Mesenchymal stem cell (in vitro differentiated cells and primary cell): ENCODE data around the gene HADHB.

ENCODE experiments used
- DNase-seq: peaks from one replicate; pipeline ENCODE4 v3.0.0-alpha.2; 2013
- H2AFZ ChIP-seq: one replicate; pipeline ENCODE4 v1.6.1; 2013; ENCODE audit warnings: low read depth, mild to moderate bottlenecking, control low read depth, inconsistent platforms, low read length, moderate library complexity
- H2AK5ac ChIP-seq: 2 replicates; pipeline ENCODE4 v1.6.1; 2013; ENCODE audit warnings: low read length, moderate library complexity, mild to moderate bottlenecking, inconsistent platforms; ENCODE audit not compliant: severe bottlenecking
- H2BK120ac ChIP-seq: one replicate; pipeline ENCODE4 v1.6.1; 2013; ENCODE audit warnings: low read depth, mild to moderate bottlenecking, inconsistent platforms, low read length, moderate library complexity
- H2BK12ac ChIP-seq, 2 experiments: one replicate each; pipeline ENCODE4 v1.6.1; 2013; ENCODE audit warnings: inconsistent platforms in 2 of 2, low read length in 2 of 2, mild to moderate bottlenecking in 2 of 2, moderate library complexity in 2 of 2, control low read depth in 1 of 2
- H2BK15ac ChIP-seq: one replicate; pipeline ENCODE4 v1.6.1; 2013; ENCODE audit warnings: mild to moderate bottlenecking, low read depth, inconsistent platforms; ENCODE audit not compliant: poor library complexity, severe bottlenecking
- H2BK5ac ChIP-seq: 2 replicates; pipeline ENCODE4 v1.6.1; 2013; ENCODE audit warnings: low read depth, mild to moderate bottlenecking, low read length, control low read depth, inconsistent platforms; ENCODE audit not compliant: poor library complexity, severe bottlenecking
- H3K14ac ChIP-seq, 2 experiments: one replicate each; pipeline ENCODE4 v1.6.1; 2013; ENCODE audit warnings: inconsistent platforms in 2 of 2, low read length in 2 of 2, control low read depth in 1 of 2, mild to moderate bottlenecking in 1 of 2, moderate library complexity in 1 of 2
- H3K18ac ChIP-seq, 2 experiments: one replicate each; pipeline ENCODE4 v1.6.1; 2013; ENCODE audit warnings: inconsistent platforms in 2 of 2, low read length in 2 of 2, control low read depth in 1 of 2, low read depth in 1 of 2, mild to moderate bottlenecking in 1 of 2
- H3K23ac ChIP-seq, 2 experiments: one replicate each; pipeline ENCODE4 v1.6.1; 2013; ENCODE audit warnings: inconsistent platforms in 2 of 2, low read length in 2 of 2, mild to moderate bottlenecking in 2 of 2, moderate library complexity in 2 of 2, control low read depth in 1 of 2
- H3K27ac ChIP-seq: 2 replicates; pipeline ENCODE4 v1.5.1; 2013; ENCODE audit warnings: mild to moderate bottlenecking, moderate library complexity, low read length, control low read depth, inconsistent platforms; ENCODE audit not compliant: poor library complexity, severe bottlenecking
- H3K27me3 ChIP-seq, 2 experiments: 2 replicates each; pipeline versions ENCODE4 v1.6.1 to v1.7.0; 2013; ENCODE audit warnings: low read length in 2 of 2, mild to moderate bottlenecking in 2 of 2, moderate library complexity in 2 of 2, control low read depth in 1 of 2, inconsistent platforms in 1 of 2; ENCODE audit not compliant: control insufficient read depth in 1 of 2, insufficient read depth in 1 of 2
- H3K36me3 ChIP-seq, 2 experiments: 2 replicates each; pipeline versions ENCODE4 v1.6.1 to v1.7.0; 2013; ENCODE audit warnings: low read length in 2 of 2, control low read depth in 1 of 2, inconsistent platforms in 1 of 2, low read depth in 1 of 2, mild to moderate bottlenecking in 1 of 2; ENCODE audit not compliant: insufficient read depth in 2 of 2, control insufficient read depth in 1 of 2
- H3K4ac ChIP-seq, 2 experiments: one replicate each; pipeline ENCODE4 v1.6.1; 2013; ENCODE audit warnings: inconsistent platforms in 2 of 2, low read length in 2 of 2, mild to moderate bottlenecking in 2 of 2, moderate library complexity in 2 of 2, control low read depth in 1 of 2, low read depth in 1 of 2
- H3K4me1 ChIP-seq: 2 replicates; pipeline ENCODE4 v1.6.1; 2013; ENCODE audit warnings: low read depth, low read length, control low read depth; ENCODE audit not compliant: control insufficient read depth, insufficient read depth
- H3K4me2 ChIP-seq: 2 replicates; pipeline ENCODE4 v1.6.1; 2013; ENCODE audit warnings: low read length, mild to moderate bottlenecking, inconsistent platforms; ENCODE audit not compliant: poor library complexity, severe bottlenecking
- H3K4me3 ChIP-seq, 2 experiments: 2 replicates each; pipeline versions ENCODE4 v1.5.1 to v1.7.0; 2013; ENCODE audit warnings: low read length in 2 of 2, mild to moderate bottlenecking in 2 of 2, control low read depth in 1 of 2, low read depth in 1 of 2; ENCODE audit not compliant: insufficient read depth in 1 of 2
- H3K79me1 ChIP-seq: replicated peaks from 2 replicates; pipeline ENCODE4 v1.6.1; 2013; ENCODE audit warnings: mild to moderate bottlenecking, control low read depth, low read length, inconsistent platforms; ENCODE audit not compliant: poor library complexity, severe bottlenecking
- H3K9ac ChIP-seq: 2 replicates; pipeline ENCODE4 v1.7.0; 2013; ENCODE audit warnings: mild to moderate bottlenecking, low read length, moderate library complexity
- H3K9me3 ChIP-seq: 2 replicates; pipeline ENCODE4 v1.7.0; 2013; ENCODE audit warnings: mild to moderate bottlenecking, low read length; ENCODE audit not compliant: control insufficient read depth
- H4K8ac ChIP-seq: one replicate; pipeline ENCODE4 v1.6.1; 2013; ENCODE audit warnings: inconsistent platforms, mild to moderate bottlenecking, low read length, moderate library complexity
- H4K91ac ChIP-seq: one replicate; pipeline ENCODE4 v1.6.1; 2013; ENCODE audit warnings: mild to moderate bottlenecking, low read length, inconsistent platforms
- WGBS: methylation state at CpG from one replicate; pipeline ENCODE4 v1.1.7; 2013; ENCODE audit warnings: mixed read lengths; 5-methylcytosine and 5-hydroxymethylcytosine counted together

The HADHB gene

DNA sequence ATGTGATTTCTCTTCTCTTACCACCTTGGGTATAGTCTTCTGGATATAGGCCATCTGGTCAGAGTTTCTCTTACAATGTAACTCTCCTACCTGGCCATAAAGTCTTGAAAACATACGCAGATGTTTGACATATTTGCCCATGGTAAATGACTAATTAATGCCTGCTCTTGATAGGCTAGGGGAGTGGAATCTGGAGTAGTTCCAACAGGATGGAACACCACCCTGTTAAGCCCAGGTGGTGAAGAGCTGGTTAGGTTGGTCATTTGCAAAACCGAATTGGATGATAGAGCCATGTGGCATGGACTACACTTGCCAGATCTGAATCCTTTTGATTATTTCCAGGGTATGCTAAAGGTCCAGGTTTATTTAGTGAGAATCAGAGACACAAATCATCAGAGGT lies 36.5 kb downstream of the HADHB start:
- Histone ChIP-seq H2AK5ac (no peak overlapping the region), H2BK5ac (no peak overlapping the region), H3K4ac (no peak overlapping the region), H3K79me1 (peaks cover 5% of the 10 kb centered on the region), H3K27me3 (no peaks in the 10 kb centered on the region), H3K36me3 (peaks cover 20 to 94% of the 10 kb centered on the region in 2 experiments), H3K9me3 (no peaks in the 10 kb centered on the region), H3K4me3 (no peak overlapping the region), H2BK15ac (no peak overlapping the region), H3K23ac (no peak overlapping the region), H4K8ac (no peak overlapping the region), H3K27ac (no peak overlapping the region), H4K91ac (no peak overlapping the region), H2BK12ac (no peak overlapping the region), H3K18ac (no peak overlapping the region), H2AFZ (no peak overlapping the region), H2BK120ac (no peak overlapping the region), H3K4me2 (no peak overlapping the region), H3K4me1 (peaks cover 3% of the 10 kb centered on the region), H3K14ac (no peak overlapping the region), H3K9ac (no peak overlapping the region)
- WGBS, result 100% methylated on average over 2 of the region's 2 CpGs
- DNase-seq, result no peak

DNA sequence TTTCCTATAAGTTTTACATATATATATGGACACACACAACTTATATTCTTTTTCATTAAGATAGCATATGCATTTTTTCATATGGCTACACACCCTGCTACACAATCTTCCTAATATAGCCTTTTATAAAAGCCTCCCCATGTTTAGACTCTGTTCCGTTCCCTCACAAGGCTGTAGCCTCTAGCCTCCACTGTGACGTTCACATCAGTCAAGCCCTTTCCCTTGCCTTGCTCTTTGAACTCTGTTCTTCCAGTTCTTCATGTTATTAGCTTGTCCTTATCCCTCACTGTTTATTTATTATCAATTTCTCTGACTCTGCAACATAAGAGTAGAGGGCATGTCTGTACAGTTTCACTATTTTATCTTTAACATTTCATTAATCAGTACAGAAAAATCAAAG lies 38.9 kb downstream of the HADHB start:
- no peak overlapping the region for H3K9ac ChIP-seq
- peaks cover 3% of the 10 kb centered on the region for H3K4me1 ChIP-seq
- H3K4ac ChIP-seq, result no peak overlapping the region
- 85% methylated on average over 2 of the region's 2 CpGs for WGBS
- no peak overlapping the region for H2BK5ac ChIP-seq
- H2BK15ac ChIP-seq, result no peak overlapping the region
- no peak for DNase-seq
- no peak overlapping the region for H3K4me3 ChIP-seq
- H2AK5ac ChIP-seq, result no peak overlapping the region
- H3K27ac ChIP-seq, result no peak overlapping the region
- no peak overlapping the region for H2BK120ac ChIP-seq
- H3K14ac ChIP-seq, result no peak overlapping the region
- no peaks in the 10 kb centered on the region for H3K9me3 ChIP-seq
- H3K27me3 ChIP-seq, result no peaks in the 10 kb centered on the region
- no peaks in the 10 kb centered on the region for H3K79me1 ChIP-seq
- no peak overlapping the region for H3K23ac ChIP-seq
- no peak overlapping the region for H2BK12ac ChIP-seq
- H4K91ac ChIP-seq, result no peak overlapping the region
- peaks cover 21 to 84% of the 10 kb centered on the region in 2 experiments for H3K36me3 ChIP-seq
- H3K18ac ChIP-seq, result no peak overlapping the region
- no peak overlapping the region for H4K8ac ChIP-seq
- H2AFZ ChIP-seq, result no peak overlapping the region
- no peak overlapping the region for H3K4me2 ChIP-seq

DNA sequence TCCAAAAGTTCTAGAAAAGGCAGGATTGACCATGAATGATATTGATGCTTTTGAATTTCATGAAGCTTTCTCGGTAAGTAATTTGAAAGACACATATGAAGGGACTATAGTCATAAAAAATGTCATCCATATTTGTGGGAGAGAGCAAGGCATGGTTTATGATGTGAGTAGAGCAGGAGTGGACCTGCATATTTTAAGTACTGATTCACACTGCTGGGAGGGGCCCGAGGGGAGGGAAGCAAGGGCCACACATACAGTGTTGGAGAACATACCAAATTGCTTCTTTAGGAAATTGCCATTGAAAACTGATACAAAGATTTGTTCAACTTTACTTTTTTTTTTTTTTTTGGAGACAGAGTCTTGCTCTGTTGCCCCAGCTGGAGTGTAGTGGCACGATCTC lies 39.4 kb downstream of the HADHB start:
- H3K9me3 ChIP-seq, result no peaks in the 10 kb centered on the region
- H4K91ac ChIP-seq, result no peak overlapping the region
- no peak overlapping the region for H3K27ac ChIP-seq
- no peaks in the 10 kb centered on the region for H3K27me3 ChIP-seq
- no peak overlapping the region for H3K4me3 ChIP-seq
- H2AFZ ChIP-seq, result no peak overlapping the region
- H2BK5ac ChIP-seq, result no peak overlapping the region
- peaks cover 18 to 79% of the 10 kb centered on the region in 2 experiments for H3K36me3 ChIP-seq
- no peak overlapping the region for H3K4ac ChIP-seq
- H2AK5ac ChIP-seq, result no peak overlapping the region
- H3K4me2 ChIP-seq, result no peak overlapping the region
- H3K14ac ChIP-seq, result no peak overlapping the region
- 96% methylated on average over 2 of the region's 3 CpGs for WGBS
- H3K9ac ChIP-seq, result no peak overlapping the region
- no peak overlapping the region for H3K23ac ChIP-seq
- no peak overlapping the region for H2BK120ac ChIP-seq
- no peak overlapping the region for H3K18ac ChIP-seq
- no peaks in the 10 kb centered on the region for H3K79me1 ChIP-seq
- no peak overlapping the region for H2BK12ac ChIP-seq
- no peak for DNase-seq
- no peak overlapping the region for H4K8ac ChIP-seq
- H2BK15ac ChIP-seq, result no peak overlapping the region
- peaks cover 3% of the 10 kb centered on the region for H3K4me1 ChIP-seq

DNA sequence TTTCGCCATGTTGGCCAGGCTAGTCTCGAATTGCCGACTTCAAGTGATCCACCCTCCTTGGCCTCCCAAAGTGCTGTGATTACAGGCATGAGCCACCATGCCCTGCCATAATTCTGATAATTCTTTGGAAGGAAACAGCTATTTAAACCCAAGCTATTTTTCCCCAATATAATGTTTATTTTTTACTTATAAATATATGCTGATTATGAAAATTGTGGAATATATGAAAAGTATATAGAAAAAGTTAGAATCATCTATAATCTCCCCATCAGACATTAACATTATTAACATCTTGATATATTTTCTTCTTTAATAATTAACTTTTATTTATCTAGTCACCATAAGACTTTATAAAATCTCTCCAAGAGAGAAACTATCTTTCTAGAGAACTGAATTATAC lies 41.2 kb downstream of the HADHB start:
- no peak overlapping the region for H2AK5ac ChIP-seq
- WGBS, result 100% methylated on average over 3 of the region's 3 CpGs

More for the DNA sequence above, 41.2 kb downstream of the HADHB start:
- Histone ChIP-seq H3K4me2 (no peak overlapping the region), H3K9ac (no peak overlapping the region), H2BK15ac (no peak overlapping the region), H3K27ac (no peak overlapping the region), H3K4ac (no peak overlapping the region), H3K79me1 (no peaks in the 10 kb centered on the region), H3K4me3 (no peak overlapping the region), H3K36me3 (peaks cover 15 to 74% of the 10 kb centered on the region in 2 experiments), H4K8ac (no peak overlapping the region), H2BK12ac (no peak overlapping the region), H3K18ac (no peak overlapping the region), H2BK5ac (no peak overlapping the region), H3K27me3 (no peaks in the 10 kb centered on the region), H3K14ac (no peak overlapping the region), H3K23ac (no peak overlapping the region), H2BK120ac (no peak overlapping the region), H4K91ac (no peak overlapping the region), H2AFZ (no peak overlapping the region), H3K9me3 (no peaks in the 10 kb centered on the region), H3K4me1 (peaks cover 3% of the 10 kb centered on the region)
- no peak for DNase-seq
